Measurements from ENCODE around the gene FARS2.

GRCh38 chr6:5534643-5535042 lies 273.3 kb downstream of the FARS2 start:
- TF ChIP-seq POLR2AphosphoS5 (IDR thresholded peaks at IDR 0.05; ENCODE audit: low read depth, low read length) (no peak), POLR2A (IDR thresholded peaks at IDR 0.05; ENCODE audit: low read depth, low read length) (no peak)
